Ishikawa (cell line): ENCODE measurements around the gene PAN3.

Source experiments
- CEBPB ChIP-seq: IDR thresholded peaks from 2 replicates; pipeline ENCODE4 v1.6.1; 2012
- CREB1 ChIP-seq: IDR thresholded peaks from 2 replicates; pipeline ENCODE4 v1.6.1; 2012; ENCODE audit warnings: low read depth
- EGR1 ChIP-seq: IDR thresholded peaks from 2 replicates; pipeline ENCODE4 v1.6.1; 2012
- EP300 ChIP-seq: IDR thresholded peaks from 2 replicates; pipeline ENCODE4 v1.6.1; 2012; ENCODE audit warnings: borderline replicate concordance
- FOXM1 ChIP-seq: IDR thresholded peaks from 2 replicates; pipeline ENCODE4 v1.6.1; 2012; ENCODE audit warnings: low read depth, borderline replicate concordance
- MAX ChIP-seq: IDR thresholded peaks from 2 replicates; pipeline ENCODE4 v1.6.1; 2012
- NFIC ChIP-seq: IDR thresholded peaks from 2 replicates; pipeline ENCODE4 v1.6.1; 2012
- RAD21 ChIP-seq: IDR thresholded peaks from 2 replicates; pipeline ENCODE4 v1.6.1; 2012; ENCODE audit warnings: low read depth
- REST ChIP-seq: IDR thresholded peaks from 2 replicates; pipeline ENCODE4 v1.6.1; 2012; ENCODE audit warnings: low read depth, mild to moderate bottlenecking
- TAF1 ChIP-seq: IDR thresholded peaks from 2 replicates; pipeline ENCODE4 v1.6.1; 2012; ENCODE audit warnings: low read depth, mild to moderate bottlenecking
- TCF12 ChIP-seq: IDR thresholded peaks from 2 replicates; pipeline ENCODE4 v1.6.1; 2012; ENCODE audit warnings: low read depth
- TEAD4 ChIP-seq: IDR thresholded peaks from 2 replicates; pipeline ENCODE4 v1.6.1; 2012
- USF1 ChIP-seq: IDR thresholded peaks from 2 replicates; pipeline ENCODE4 v1.6.1; 2012
- YY1 ChIP-seq: IDR thresholded peaks from 2 replicates; pipeline ENCODE4 v1.6.1; 2012; ENCODE audit warnings: low read depth
- ZBTB7A ChIP-seq: IDR thresholded peaks from 2 replicates; pipeline ENCODE4 v1.6.1; 2012; ENCODE audit warnings: low read depth

PAN3 gene

GRCh38 chr13:28318496-28318895 lies 180.2 kb downstream of the PAN3 start:
- TF ChIP-seq CREB1, result no peak
- TF ChIP-seq TCF12, result no peak
- no peak for TF ChIP-seq USF1
- TF ChIP-seq MAX, result no peak
- TF ChIP-seq ZBTB7A, result no peak
- no peak for TF ChIP-seq NFIC
- no peak for TF ChIP-seq RAD21
- TF ChIP-seq TAF1, result no peak

- TF ChIP-seq NFIC (no peak), YY1 (no peak)
Measured at GRCh38 chr13:28319528-28319927, 181.2 kb downstream of the PAN3 start.

GRCh38 chr13:28320209-28320608 lies 181.9 kb downstream of the PAN3 start:
- TF ChIP-seq MAX, result no peak
- TF ChIP-seq EGR1, result no peak
- no peak for TF ChIP-seq YY1
- no peak for TF ChIP-seq USF1
- no peak for TF ChIP-seq NFIC
- TF ChIP-seq RAD21, result no peak
- TF ChIP-seq EP300, result no peak
- TF ChIP-seq ZBTB7A, result no peak
- TF ChIP-seq TEAD4, result no peak
- no peak for TF ChIP-seq CREB1
- TF ChIP-seq CEBPB, result no peak
- TF ChIP-seq TAF1, result no peak
- TF ChIP-seq TCF12, result no peak
- no peak for TF ChIP-seq REST
- TF ChIP-seq FOXM1, result no peak

- TF ChIP-seq REST (no peak), ZBTB7A (no peak), TEAD4 (no peak), TAF1 (no peak), YY1 (no peak), MAX (no peak), TCF12 (no peak), FOXM1 (no peak), NFIC (no peak), EGR1 (no peak), USF1 (no peak), EP300 (no peak), CREB1 (no peak), CEBPB (no peak), RAD21 (no peak)
Measured at GRCh38 chr13:28320884-28321574, 182.7 kb downstream of the PAN3 start.

- no peak for TF ChIP-seq MAX
- TF ChIP-seq RAD21, result no peak
- no peak for TF ChIP-seq CEBPB
- no peak for TF ChIP-seq EP300
- no peak for TF ChIP-seq CREB1
- no peak for TF ChIP-seq NFIC
- no peak for TF ChIP-seq REST
- TF ChIP-seq TCF12, result no peak
- TF ChIP-seq FOXM1, result no peak
- TF ChIP-seq TAF1, result no peak
Measured at GRCh38 chr13:28321756-28322155, 183.4 kb downstream of the PAN3 start.
